GM12891 (cell line): ENCODE data around the gene SEC16B.

ENCODE experiments used
- DNase-seq: peaks from one replicate; pipeline ENCODE4 v3.0.0; 2011; ENCODE audit warnings: low spot score; ENCODE audit not compliant: insufficient read length
- FAIRE-seq: peaks from 2 replicates; lab custom pipeline; 2011; peaks lifted over from hg19 to GRCh38; lab: Jason Lieb, UNC
- PAX5 ChIP-seq: IDR thresholded peaks from 2 replicates; pipeline ENCODE4 v1.6.1; 2011; ENCODE audit warnings: low read length, moderate library complexity, mild to moderate bottlenecking; ENCODE audit not compliant: insufficient read depth, severe bottlenecking
- POLR2A ChIP-seq: IDR thresholded peaks from 2 replicates; pipeline ENCODE4 v1.6.1; 2011; ENCODE audit warnings: low read depth, low read length, control low read depth
- POLR2AphosphoS5 ChIP-seq: IDR thresholded peaks from 2 replicates; pipeline ENCODE4 v1.6.1; 2011; ENCODE audit warnings: low read depth, low read length, control low read depth
- POU2F2 ChIP-seq: IDR thresholded peaks from 2 replicates; pipeline ENCODE4 v1.6.1; 2011; ENCODE audit warnings: low read depth, mild to moderate bottlenecking, control low read depth, low read length, moderate library complexity
- SPI1 ChIP-seq: IDR thresholded peaks from 2 replicates; pipeline ENCODE4 v1.6.1; 2011; ENCODE audit warnings: low read depth, low read length, control low read depth
- TAF1 ChIP-seq: IDR thresholded peaks from 2 replicates; pipeline ENCODE4 v1.6.1; 2011; ENCODE audit warnings: low read depth, low read length, control low read depth

Gene SEC16B

DNA sequence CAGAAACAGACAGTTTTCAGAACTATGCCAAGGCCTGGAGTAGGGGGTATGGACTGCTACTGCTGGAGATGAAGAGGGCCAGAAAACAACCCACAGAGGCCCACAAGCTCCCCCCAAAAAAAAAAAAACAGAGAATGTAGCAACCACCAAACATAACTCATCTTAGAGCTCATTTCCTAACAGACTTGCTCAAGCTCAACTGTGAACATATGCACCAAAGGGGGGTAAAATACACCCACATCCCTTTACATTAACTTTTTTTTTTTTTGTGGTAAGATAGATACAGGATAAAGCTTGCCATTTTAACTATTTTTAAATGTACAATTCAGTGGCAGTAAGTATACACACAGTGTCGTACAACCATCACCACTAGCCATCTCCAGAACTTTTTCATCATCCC lies 36.0 kb downstream of the SEC16B start:
- DNase-seq (no peak), FAIRE-seq (no peak)
- TF ChIP-seq PAX5 = no peak
- TF ChIP-seq POU2F2 = no peak
- no peak for TF ChIP-seq POLR2AphosphoS5
- TF ChIP-seq POLR2A = no peak
- TF ChIP-seq SPI1 = no peak
- no peak for TF ChIP-seq TAF1

DNA sequence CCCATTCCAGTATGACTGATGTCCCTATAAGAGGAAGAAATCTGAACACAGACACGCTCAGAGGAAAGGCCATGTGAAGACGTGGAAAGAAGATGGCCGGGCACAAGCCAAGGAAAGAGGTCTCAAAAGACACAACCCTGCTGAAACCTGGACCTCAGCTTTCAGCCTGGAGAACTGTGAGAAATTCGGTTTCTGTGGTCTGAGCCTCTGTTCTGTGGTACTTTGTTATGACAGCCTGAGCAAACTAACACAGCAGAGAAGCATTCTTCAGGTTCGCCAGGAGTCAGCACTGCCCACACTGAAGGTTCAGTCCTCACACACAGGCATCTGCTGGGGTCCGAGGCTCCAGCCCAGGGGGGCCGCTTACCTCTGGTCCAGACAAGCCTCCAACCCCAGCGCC lies 37.7 kb downstream of the SEC16B start:
- DNase-seq (no peak), FAIRE-seq (no peak)
- no peak for TF ChIP-seq SPI1
- TF ChIP-seq TAF1 = no peak
- TF ChIP-seq POLR2AphosphoS5 = no peak
- TF ChIP-seq PAX5 = no peak
- TF ChIP-seq POLR2A = no peak
- no peak for TF ChIP-seq POU2F2

DNA sequence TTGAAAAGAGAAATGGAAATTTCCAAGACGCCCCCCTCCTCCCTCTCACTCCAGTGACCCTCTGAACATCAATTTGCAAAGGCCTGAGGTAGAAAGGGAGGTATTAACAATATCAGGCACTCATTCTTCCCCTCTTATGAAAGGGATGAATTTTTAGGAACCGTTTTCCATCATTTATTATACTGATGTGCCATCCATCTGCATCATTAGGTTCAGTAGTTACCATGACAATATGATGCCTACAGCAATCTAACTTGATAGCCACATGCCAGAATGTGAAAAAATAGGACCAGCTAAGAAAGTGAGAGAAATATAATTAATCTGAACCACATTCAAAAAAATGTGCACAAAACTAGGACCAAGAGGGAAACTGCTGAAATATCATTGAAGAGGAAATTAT lies 40.9 kb downstream of the SEC16B start:
- no peak for FAIRE-seq
- DNase-seq = no peak
- no peak for TF ChIP-seq PAX5
- TF ChIP-seq SPI1 = no peak
- TF ChIP-seq POLR2A = no peak
- no peak for TF ChIP-seq TAF1
- TF ChIP-seq POU2F2 = no peak
- TF ChIP-seq POLR2AphosphoS5 = no peak

DNA sequence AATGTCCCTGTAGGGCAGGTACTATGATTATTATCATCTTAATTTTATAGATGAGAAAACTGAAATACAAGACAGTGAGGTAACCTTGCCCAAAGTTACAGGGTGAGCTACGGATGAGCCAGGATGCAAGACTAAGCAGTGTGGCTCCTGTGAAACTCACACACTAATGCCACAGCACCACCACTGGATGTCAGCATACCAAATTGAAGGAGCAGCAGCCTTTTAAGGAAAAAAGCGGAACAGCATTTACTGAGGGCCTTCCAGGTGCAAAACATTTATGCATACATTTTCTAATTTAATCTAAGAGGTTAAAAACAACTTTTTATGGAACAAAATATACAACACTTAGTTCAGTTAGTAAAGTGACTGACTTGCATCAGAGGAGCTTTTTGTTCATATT lies 41.7 kb downstream of the SEC16B start:
- DNase-seq = no peak
- FAIRE-seq = no peak
- TF ChIP-seq SPI1 = no peak
- TF ChIP-seq POU2F2 = no peak
- TF ChIP-seq POLR2A = no peak
- TF ChIP-seq PAX5 = no peak
- no peak for TF ChIP-seq POLR2AphosphoS5
- TF ChIP-seq TAF1 = no peak

DNA sequence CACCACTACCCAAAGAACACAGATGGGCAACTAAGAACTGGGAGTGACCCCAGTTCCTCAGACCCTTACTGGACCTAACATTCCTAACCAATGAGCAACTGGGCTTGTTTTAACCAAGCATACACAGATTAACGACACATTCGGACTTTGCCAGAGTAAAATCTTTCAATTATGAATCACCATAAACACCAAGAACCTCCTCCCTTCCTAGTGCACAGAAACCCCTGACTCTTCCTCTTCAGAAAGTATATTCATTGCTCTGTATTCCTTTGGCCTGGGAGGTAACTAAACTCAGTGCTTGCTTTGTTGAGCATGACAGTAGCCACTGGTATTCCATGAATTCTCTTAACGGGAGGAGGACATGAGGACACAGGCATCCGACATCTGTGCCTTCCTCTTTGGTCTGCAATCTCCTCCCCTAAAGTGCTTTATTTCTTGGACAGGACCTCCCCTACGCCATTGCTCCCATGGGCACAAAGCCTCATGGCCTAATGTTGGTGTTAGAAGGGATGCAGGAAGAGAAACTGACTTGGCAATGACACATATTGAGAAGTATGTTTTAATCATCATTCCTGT lies 42.7 kb downstream of the SEC16B start:
- FAIRE-seq (no peak), DNase-seq (no peak)
- TF ChIP-seq TAF1 (no peak), POLR2AphosphoS5 (no peak), SPI1 (no peak), POLR2A (no peak), PAX5 (no peak), POU2F2 (no peak)

DNA sequence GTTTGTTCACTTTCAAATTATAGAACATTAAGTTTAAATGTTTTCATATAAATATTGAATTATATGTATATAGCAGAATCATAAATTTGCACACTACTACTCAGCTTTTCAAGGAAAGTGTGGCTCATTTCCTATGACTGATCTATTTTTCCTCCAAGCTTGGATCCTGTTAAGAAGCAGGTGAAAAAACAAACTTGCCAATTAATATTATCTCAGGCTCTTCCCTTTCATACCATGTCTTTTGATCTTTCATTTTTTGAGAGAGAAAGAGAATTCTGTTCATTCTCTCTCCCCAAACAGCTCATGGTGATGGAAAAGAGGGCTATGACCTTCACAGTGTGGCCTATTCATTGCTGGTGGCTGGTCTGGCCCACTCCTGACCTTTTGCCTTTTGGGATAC lies 43.7 kb downstream of the SEC16B start:
- DNase-seq = no peak
- FAIRE-seq = no peak
- no peak for TF ChIP-seq POU2F2
- no peak for TF ChIP-seq POLR2A
- no peak for TF ChIP-seq TAF1
- TF ChIP-seq PAX5 = no peak
- no peak for TF ChIP-seq SPI1
- TF ChIP-seq POLR2AphosphoS5 = no peak

DNA sequence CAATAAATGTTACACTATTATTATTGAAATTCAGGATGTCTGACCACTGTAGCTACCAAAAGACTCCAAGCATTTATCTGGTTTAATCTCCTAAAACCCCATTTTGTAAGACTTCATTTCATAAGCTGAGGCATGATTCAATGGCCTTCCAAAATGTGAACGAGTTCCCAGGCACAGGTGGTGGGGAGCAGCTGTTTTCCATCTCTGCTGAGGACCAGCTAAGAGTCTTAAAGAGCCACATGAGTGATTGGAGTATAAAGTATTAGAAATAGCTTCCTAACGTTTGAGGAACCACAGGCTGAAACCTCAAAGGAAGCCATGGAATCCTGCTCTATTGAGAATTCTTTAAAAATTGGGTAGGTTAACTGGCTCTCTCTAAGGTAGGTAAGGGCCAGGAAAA lies 44.9 kb downstream of the SEC16B start:
- no peak for DNase-seq
- TF ChIP-seq POLR2AphosphoS5 (no peak), POLR2A (no peak), PAX5 (no peak), POU2F2 (no peak), SPI1 (no peak), TAF1 (no peak)
- FAIRE-seq = no peak

DNA sequence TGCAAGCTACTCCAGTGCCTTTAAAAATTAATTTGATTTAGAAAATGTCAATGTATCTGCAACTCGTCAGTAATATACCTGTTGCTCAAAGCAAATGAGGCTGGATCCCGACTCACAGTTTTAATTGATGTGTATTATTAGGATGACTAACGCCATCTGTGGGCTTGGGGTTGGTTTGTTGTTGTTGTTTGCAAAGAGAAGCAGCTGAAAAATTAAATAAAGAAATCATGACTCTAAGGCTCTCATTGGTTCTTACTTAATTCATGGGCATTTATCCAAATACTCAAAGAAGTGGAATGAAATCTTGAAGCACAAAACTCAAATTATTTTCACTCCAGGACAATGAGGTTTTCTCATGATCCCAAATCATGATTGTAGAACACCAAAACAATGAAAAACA lies 46.4 kb downstream of the SEC16B start:
- TF ChIP-seq POLR2A = no peak
- TF ChIP-seq SPI1 = no peak
- TF ChIP-seq PAX5 = no peak
- no peak for TF ChIP-seq TAF1
- TF ChIP-seq POLR2AphosphoS5 = no peak
- TF ChIP-seq POU2F2 = no peak
- no peak for FAIRE-seq
- no peak for DNase-seq

DNA sequence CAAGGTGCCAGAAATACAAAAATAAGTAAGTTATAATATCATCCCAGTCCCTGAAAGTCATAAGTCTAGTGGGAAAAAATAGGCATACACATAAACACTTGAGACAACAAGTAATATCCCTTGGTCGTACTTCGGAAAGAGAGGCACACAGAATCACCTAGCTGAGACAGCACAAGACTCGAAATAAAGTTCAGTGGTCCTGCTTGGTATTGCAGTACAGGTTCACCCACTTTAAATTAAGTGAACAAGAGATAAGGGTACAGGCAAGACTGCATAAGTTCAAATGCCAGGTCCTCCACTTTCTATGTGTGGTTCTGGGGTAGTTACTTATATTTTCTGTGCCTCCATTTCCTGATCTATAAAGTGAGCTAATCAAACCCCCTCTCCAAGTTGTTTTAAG lies 47.6 kb downstream of the SEC16B start:
- TF ChIP-seq TAF1 = no peak
- no peak for TF ChIP-seq PAX5
- no peak for FAIRE-seq
- DNase-seq = no peak

DNA sequence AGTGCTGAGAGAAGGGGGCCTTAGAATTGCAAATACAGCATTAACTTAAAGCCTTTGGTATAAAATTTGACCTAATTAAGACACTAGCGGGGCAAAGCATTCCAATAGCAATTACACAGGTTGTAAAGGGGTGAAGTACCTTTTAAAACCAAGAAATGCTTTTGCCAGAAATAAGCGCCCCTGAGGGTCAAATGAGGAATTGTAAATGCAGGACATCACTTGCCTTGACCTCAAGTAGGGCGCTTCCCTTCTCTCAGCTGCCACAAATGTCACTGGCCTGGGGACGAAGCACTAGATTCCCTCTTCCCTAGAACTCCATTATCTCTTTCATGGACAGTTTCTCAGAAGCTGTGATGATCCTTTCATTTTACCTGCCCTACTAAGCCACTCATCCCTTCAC lies 48.3 kb downstream of the SEC16B start:
- TF ChIP-seq PAX5 (no peak), SPI1 (no peak), TAF1 (no peak), POLR2A (no peak), POLR2AphosphoS5 (no peak), POU2F2 (no peak)
- no peak for DNase-seq
- FAIRE-seq = no peak

DNA sequence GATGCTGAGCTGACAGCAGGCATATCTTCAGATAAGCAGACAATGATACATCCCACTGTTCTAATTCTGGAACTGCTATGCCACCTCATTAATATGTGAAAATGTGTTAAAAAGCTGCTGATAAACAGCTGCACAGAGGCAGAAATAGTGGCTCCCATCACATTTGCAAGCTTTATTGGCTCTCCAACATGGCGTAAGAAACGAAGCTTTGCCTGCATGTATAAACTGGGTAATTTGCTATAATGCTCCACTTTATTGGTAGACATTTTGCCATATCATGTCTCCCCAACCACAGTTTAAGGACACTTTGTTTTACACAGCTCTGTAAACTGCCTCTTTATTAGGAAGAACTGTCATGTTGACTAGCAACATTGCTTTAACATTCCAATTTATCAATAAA lies 49.8 kb downstream of the SEC16B start:
- TF ChIP-seq SPI1 (no peak), TAF1 (no peak), POLR2A (no peak)
- DNase-seq (no peak), FAIRE-seq (no peak)
